ENCODE results near the gene NCR1.
"Not testable (repeated sequence)": the region's sequence is repeated elsewhere in the genome, so short reads cannot be mapped to it uniquely, and the experiment has no call there.

NCR1 gene

DNA sequence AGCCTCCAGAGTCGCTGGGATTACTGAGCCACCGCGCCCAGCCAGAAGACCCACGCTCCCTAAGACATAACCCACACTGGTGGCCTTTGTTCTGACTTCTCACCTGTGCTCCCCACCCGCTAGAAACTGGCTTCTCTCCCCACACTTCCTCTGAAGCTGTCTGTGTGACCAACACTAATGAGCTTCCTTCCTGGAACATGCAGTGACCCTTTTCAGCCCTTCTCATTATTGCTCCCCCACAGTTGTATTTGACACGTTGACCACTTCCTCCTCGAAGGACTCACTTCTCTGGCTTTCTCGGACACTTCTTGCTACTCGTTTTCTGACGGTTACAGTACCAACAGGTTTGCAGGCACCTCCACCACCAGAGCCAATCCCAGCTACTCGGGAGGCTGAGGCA lies 10.9 kb downstream of the NCR1 start:
- Histone ChIP-seq H3K4me2 (ENCODE audit: low read depth, low read length, poor library complexity, severe bottlenecking) (no peak overlapping the region), H4K20me1 (ENCODE audit: low read depth, low read length) (no peaks in the 10 kb centered on the region)

GRCh38 chr19:54918499-54918898 lies 12.6 kb downstream of the NCR1 start:
- H3K9me3 ChIP-seq (ENCODE audit: insufficient read depth, low read length) = no peaks in the 10 kb centered on the region
- H3K4me3 ChIP-seq (ENCODE audit: insufficient read depth, low read length, poor library complexity, severe bottlenecking) = no peak overlapping the region
- no peaks in the 10 kb centered on the region for H3K79me2 ChIP-seq (ENCODE audit: insufficient read depth, low read length)
- no peaks in the 10 kb centered on the region for H3K27me3 ChIP-seq (ENCODE audit: low read length)
- no peak overlapping the region for H3K27ac ChIP-seq (ENCODE audit: low read depth, low read length)
- no peak overlapping the region for H2AFZ ChIP-seq (ENCODE audit: low read depth, low read length, severe bottlenecking)
- peaks cover 9% of the 10 kb centered on the region; the same call in 1 of the 2 replicates for H3F3A ChIP-seq (ENCODE audit: insufficient read depth)
- no peak overlapping the region for H3K9ac ChIP-seq (ENCODE audit: low read length)
- H3K4me2 ChIP-seq (ENCODE audit: low read depth, low read length, poor library complexity, severe bottlenecking) = no peak overlapping the region
- no peaks in the 10 kb centered on the region for H3K9me2 ChIP-seq (replicated peaks; ENCODE audit: insufficient read depth, low read length)
- no peaks in the 10 kb centered on the region for H4K20me1 ChIP-seq (ENCODE audit: low read depth, low read length)
- H3K36me3 ChIP-seq (ENCODE audit: low read length) = no peaks in the 10 kb centered on the region
- TF ChIP-seq, protein P1, sequence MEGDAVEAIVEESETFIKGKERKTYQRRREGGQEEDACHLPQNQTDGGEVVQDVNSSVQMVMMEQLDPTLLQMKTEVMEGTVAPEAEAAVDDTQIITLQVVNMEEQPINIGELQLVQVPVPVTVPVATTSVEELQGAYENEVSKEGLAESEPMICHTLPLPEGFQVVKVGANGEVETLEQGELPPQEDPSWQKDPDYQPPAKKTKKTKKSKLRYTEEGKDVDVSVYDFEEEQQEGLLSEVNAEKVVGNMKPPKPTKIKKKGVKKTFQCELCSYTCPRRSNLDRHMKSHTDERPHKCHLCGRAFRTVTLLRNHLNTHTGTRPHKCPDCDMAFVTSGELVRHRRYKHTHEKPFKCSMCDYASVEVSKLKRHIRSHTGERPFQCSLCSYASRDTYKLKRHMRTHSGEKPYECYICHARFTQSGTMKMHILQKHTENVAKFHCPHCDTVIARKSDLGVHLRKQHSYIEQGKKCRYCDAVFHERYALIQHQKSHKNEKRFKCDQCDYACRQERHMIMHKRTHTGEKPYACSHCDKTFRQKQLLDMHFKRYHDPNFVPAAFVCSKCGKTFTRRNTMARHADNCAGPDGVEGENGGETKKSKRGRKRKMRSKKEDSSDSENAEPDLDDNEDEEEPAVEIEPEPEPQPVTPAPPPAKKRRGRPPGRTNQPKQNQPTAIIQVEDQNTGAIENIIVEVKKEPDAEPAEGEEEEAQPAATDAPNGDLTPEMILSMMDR (IDR thresholded peaks at IDR 0.05; ENCODE audit: insufficient read depth, low read length, poor library complexity, severe bottlenecking) = no peak
- TF ChIP-seq EZH2phosphoT487 (conservative IDR thresholded peaks at IDR 0.05; ENCODE audit: low read length) = no peak

More for the DNA sequence above, 10.9 kb downstream of the NCR1 start:
- no peak for TF ChIP-seq EZH2phosphoT487 (conservative IDR thresholded peaks at IDR 0.05; ENCODE audit: low read length)
- TF ChIP-seq, protein P1 (IDR thresholded peaks at IDR 0.05; ENCODE audit: insufficient read depth, low read length, poor library complexity, severe bottlenecking) = no peak
- Histone ChIP-seq H3K9me2 (replicated peaks; ENCODE audit: insufficient read depth, low read length) (no peaks in the 10 kb centered on the region), H3F3A (ENCODE audit: insufficient read depth) (peaks cover 9% of the 10 kb centered on the region; the same call in 1 of the 2 replicates), H3K27me3 (ENCODE audit: low read length) (no peaks in the 10 kb centered on the region), H3K9ac (ENCODE audit: low read length) (no peak overlapping the region), H3K79me2 (ENCODE audit: insufficient read depth, low read length) (no peaks in the 10 kb centered on the region), H3K36me3 (ENCODE audit: low read length) (no peaks in the 10 kb centered on the region), H2AFZ (ENCODE audit: low read depth, low read length, severe bottlenecking) (no peak overlapping the region), H3K4me3 (ENCODE audit: insufficient read depth, low read length, poor library complexity, severe bottlenecking) (no peak overlapping the region), H3K9me3 (ENCODE audit: insufficient read depth, low read length) (no peaks in the 10 kb centered on the region), H3K27ac (ENCODE audit: low read depth, low read length) (no peak overlapping the region)

DNA sequence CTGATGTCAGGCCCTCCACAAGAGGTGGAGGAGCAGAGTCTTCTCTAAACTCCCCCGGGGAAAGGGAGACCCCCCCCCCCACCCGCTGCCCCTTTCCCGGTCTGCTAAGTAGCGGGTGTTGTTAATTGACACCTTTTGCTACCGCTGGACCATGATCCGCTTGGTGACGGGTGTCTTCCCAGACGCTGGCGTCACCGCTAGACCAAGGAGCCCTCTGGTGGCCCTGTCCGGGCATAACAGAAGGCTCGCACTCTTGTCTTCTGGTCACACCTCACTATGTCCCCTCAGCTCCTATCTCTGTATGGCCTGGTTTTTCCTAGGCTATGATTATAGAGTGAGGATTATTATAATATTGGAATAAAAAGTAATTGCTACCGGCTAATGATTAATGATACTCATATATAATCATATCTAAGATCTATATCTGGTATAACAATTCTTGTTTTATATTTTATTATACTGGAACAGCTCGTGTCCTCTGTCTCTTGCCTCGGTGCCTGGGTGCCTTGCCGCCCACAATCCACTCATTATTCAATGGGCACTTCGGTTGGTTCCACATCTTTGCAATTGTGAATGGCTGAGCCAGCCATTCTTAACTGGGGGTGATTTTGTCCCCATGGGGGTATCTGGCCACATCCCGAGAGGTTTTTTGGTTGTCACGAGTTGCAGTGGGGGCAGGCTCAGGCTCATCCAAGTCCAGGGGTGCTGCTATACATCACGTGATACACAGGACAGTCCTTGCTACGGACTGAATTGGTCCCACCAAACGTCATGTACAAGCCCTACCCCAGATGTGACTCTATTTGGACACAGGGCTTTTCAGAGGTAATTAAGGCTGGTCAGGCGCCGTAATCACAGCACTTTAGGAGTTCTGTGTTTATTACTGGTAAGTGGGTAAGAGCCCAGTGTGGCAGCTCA lies 14.0 kb downstream of the NCR1 start:
- H3K27me3 ChIP-seq (ENCODE audit: low read length); H3K4me3 ChIP-seq (ENCODE audit: insufficient read depth, low read length, poor library complexity, severe bottlenecking); H3F3A ChIP-seq (ENCODE audit: insufficient read depth); H3K9me3 ChIP-seq (ENCODE audit: insufficient read depth, low read length); H3K36me3 ChIP-seq (ENCODE audit: low read length); H3K9me2 ChIP-seq (replicated peaks; ENCODE audit: insufficient read depth, low read length); H3K79me2 ChIP-seq (ENCODE audit: insufficient read depth, low read length); H4K20me1 ChIP-seq (ENCODE audit: low read depth, low read length); H3K27ac ChIP-seq (ENCODE audit: low read depth, low read length); H2AFZ ChIP-seq (ENCODE audit: low read depth, low read length, severe bottlenecking); H3K4me2 ChIP-seq (ENCODE audit: low read depth, low read length, poor library complexity, severe bottlenecking); H3K9ac ChIP-seq (ENCODE audit: low read length): not testable (repeated sequence)
- TF ChIP-seq, protein P1 (IDR thresholded peaks at IDR 0.05; ENCODE audit: insufficient read depth, low read length, poor library complexity, severe bottlenecking) = peak; percentile 8

All from SU-DHL-6 (cell line).